GM12873 (cell line): ENCODE data around the gene THRSP.

Source experiments
- TF ChIP-seq, protein P1 (sequence below): IDR thresholded peaks from 2 replicates; pipeline ENCODE4 v1.5.1; 2012; ENCODE audit warnings: low read depth, mild to moderate bottlenecking, moderate library complexity, low read length, control low read depth; ENCODE audit not compliant: insufficient read depth; ENCODE audit errors: missing control alignments

The THRSP gene

DNA sequence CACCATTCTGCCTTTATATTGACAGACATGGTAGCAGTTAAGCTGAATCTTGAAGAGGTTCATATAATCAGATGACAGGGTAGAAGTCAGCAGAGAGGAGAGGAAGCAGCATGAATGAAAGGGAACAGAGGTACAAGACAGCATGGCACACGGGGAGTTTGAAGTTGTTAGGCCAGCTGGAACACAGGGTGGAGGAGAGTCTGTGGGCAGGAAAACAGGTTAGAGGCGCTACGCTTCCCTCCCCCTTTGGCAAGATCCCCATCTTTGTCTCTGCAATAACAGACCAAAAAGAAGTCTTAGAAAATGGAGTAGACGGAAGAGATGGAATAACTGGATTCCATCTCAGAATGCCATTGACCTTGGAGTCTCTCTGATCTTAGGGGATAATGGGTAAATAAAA lies 36.0 kb downstream of the THRSP start:
- TF ChIP-seq, protein P1, sequence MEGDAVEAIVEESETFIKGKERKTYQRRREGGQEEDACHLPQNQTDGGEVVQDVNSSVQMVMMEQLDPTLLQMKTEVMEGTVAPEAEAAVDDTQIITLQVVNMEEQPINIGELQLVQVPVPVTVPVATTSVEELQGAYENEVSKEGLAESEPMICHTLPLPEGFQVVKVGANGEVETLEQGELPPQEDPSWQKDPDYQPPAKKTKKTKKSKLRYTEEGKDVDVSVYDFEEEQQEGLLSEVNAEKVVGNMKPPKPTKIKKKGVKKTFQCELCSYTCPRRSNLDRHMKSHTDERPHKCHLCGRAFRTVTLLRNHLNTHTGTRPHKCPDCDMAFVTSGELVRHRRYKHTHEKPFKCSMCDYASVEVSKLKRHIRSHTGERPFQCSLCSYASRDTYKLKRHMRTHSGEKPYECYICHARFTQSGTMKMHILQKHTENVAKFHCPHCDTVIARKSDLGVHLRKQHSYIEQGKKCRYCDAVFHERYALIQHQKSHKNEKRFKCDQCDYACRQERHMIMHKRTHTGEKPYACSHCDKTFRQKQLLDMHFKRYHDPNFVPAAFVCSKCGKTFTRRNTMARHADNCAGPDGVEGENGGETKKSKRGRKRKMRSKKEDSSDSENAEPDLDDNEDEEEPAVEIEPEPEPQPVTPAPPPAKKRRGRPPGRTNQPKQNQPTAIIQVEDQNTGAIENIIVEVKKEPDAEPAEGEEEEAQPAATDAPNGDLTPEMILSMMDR: no peak

DNA sequence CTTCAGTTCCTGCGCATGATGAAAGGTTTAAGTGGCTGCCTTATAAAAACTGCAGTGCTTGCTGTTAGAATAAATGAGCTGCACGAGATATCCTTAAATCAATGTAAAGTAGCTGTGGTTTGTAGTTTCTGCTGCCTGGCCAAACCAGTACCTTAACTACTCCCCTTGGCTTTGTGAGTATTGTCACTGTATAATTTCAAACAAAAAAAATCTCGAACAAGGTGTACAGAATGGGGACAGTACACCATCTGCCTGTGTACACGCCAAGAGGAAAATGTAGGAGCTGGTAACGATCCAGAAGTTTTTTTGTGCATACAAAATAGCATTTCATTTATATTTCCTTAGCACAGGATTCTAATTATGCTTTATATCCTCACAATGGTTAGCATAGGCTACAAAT lies 36.6 kb downstream of the THRSP start:
- TF ChIP-seq, protein P1: no peak

DNA sequence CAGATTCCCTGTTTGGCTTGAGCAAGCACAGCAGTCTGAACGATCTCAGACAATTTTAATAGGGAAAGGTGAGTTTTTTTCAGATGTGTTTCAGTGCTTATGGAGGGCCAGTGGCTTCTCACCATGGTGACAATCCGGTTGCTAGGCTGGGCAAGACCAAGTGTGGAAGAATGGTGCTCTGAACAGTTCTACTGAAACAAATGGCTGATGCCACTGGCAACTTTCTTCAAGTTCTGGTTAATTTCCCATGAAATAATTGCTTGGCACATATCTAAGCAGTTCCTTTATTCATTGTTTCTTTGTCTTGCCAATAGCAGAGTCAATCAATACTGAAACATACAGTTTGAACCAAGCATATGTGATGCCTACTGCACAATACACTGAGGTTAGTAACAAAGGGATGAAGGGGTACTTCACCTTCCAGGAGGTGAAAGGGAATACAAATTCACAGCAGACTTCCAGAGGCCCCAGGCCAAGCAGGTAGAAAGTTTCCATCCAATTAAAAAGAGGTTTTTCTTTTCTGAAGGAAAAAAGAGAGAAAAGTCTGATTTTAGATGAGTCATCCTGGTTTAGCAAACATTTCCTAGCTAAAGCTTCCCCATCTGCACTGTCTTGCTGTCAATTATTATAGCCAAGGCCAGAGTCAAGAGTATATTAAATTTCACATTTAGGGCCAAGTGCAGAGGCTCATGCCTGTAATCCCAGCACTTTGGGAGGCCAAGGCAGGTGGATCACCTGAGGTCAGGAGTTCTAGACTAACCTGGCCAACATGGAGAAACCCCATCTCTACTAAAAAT lies 37.2 kb downstream of the THRSP start:
- TF ChIP-seq, protein P1: no peak

DNA sequence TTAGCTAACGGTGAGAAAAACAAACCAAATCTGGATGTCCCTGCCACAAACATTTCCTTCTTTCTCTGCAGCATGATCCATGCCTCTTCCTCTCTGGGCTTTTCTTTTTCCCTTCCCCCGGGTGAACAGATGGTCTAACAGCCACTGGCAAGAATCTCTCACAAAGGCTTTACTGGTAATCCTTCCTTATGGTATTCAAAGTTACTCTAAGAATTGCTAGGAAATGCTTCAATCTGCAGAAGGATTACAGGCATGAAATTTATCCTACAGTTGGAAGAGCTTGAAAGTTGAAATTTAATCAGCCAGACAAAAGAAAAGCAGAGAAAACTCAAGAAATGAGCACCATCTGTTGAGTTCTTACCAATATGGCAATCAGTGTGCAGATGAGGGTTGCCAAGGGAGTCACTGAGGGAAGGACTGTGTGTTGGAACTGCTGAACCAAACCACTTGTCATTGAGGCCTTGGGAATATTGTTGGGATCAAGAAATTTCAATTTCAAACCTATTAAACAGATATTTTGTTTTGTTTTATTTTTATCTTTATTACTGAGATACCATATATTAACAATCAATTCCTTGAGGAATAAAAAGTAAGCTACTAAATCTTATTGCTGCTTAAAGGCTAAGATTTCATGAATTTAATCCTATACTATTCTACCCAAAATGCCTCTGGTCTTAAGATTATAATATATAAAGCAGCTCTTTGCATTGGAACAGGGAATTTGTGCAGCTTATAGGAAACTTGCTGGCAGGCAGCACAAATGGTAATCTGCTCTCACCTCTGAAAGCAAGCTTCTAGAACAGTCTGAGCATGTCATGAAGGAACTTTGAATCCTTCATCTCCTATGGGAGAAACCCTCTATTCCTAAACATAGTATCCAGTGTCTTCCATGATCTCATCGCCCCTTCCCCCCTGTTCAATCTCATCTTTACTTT lies 45.7 kb downstream of the THRSP start:
- TF ChIP-seq, protein P1: no peak

DNA sequence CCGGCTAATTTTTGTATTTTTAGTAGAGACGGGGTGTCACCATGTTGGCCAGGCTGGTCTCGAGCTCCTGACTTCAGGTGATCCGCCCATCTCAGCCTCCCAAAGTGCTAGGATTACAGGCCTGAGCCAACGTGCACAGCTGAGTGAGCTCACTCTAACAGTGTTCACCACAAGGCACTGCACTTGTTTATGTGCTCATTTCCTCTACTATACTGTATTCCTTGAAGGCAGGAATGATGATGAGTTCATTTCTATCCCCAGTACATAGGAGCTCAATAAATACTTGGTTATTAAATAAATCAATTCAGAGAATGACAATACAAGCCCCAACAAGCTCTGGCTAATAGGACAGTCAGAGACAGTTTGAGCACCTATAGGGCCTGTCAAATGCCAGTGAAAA lies 46.7 kb downstream of the THRSP start:
- TF ChIP-seq, protein P1: no peak

DNA sequence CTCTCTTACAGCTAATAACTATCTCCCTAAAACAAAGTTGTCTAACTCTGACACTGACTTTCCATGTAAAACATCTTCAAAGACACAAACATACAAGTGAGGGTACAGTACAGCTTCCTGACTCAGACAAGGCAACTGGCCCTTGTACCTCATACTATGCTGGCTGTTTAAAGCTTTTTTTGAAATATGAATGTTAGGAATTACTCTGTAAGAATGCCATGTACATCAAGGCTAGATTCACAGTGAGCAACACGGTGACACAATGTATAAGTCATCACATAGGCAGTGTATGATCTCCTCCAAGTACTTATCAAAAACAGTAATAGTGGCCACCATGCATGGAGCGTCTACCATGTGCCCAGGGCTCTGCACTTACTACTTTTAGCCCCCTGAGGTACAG lies 47.2 kb downstream of the THRSP start:
- TF ChIP-seq, protein P1: no peak

DNA sequence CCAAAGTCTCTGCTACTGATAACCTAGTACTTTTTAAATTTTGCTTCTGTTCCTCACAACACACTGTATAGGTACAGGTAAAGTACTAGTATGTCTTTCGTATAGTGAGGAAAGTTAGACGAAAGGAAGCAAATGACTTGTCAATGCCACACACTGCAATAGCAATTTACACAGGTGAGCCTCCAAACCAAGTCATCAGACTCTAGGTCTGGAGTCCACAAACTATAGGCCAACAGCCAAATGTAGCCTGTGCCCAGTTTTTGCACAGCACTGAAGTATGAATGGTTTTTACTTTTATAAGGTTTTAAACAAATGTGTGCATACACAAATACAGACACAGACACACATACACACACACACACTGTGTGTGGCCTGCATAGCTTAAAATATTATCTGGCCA lies 47.6 kb downstream of the THRSP start:
- TF ChIP-seq, protein P1: no peak
